Measurements from ENCODE around the gene GABRG3. TPM values are rescaled to one million over a fixed set of nuclear protein-coding genes. Genes with fewer than 3 reads are reported as not detected.

GABRG3 gene
- total and polyA plus RNA-seq, 3 donors from 2014 or later: 3.7 to 13.4 (median 6.9) TPM

- no peaks in the 10 kb centered on the region for H3K27me3 ChIP-seq
- intact Hi-C loops (cut with DNase I; ENCODE audit: low total_unique reads): no loop called here
Observed at GRCh38 chr15:27061739-27062138, 90.8 kb downstream of the GABRG3 start.

GRCh38 chr15:27062951-27063350 lies 92.0 kb downstream of the GABRG3 start:
- no peaks in the 10 kb centered on the region for H3K9me3 ChIP-seq
- no peaks in the 10 kb centered on the region for H3K36me3 ChIP-seq (ENCODE audit: low read depth, missing control alignments)
- intact Hi-C loops (cut with DNase I; ENCODE audit: low total_unique reads): no loop called here
- TF ChIP-seq CTCF (IDR thresholded peaks at IDR 0.05) (no peak), POLR2A (IDR thresholded peaks at IDR 0.05) (no peak)
- no peak overlapping the region for H3K27ac ChIP-seq
- DNase-seq: no peak
- H3K4me3 ChIP-seq: no peak overlapping the region
- H3K27me3 ChIP-seq: no peaks in the 10 kb centered on the region
- 86 to 87% methylated on average over 9 of the region's 9 CpGs for WGBS, 2 donors
- H3K4me1 ChIP-seq: no peaks in the 10 kb centered on the region

More at GRCh38 chr15:27061739-27062138, 90.8 kb downstream of the GABRG3 start:
- DNase-seq: no peak
- Histone ChIP-seq H3K4me1 (no peaks in the 10 kb centered on the region), H3K9me3 (no peaks in the 10 kb centered on the region), H3K36me3 (ENCODE audit: low read depth, missing control alignments) (no peaks in the 10 kb centered on the region), H3K4me3 (no peak overlapping the region), H3K27ac (no peak overlapping the region)
- 66 to 71% methylated on average over 6 of the region's 6 CpGs for whole genome bisulfite sequencing, 2 donors
- TF ChIP-seq POLR2A (IDR thresholded peaks at IDR 0.05): no peak
- TF ChIP-seq CTCF (IDR thresholded peaks at IDR 0.05): no peak

GRCh38 chr15:27064080-27064479 lies 93.1 kb downstream of the GABRG3 start:
- Histone ChIP-seq H3K4me3 (no peak overlapping the region), H3K27ac (no peak overlapping the region), H3K27me3 (no peaks in the 10 kb centered on the region), H3K9me3 (no peaks in the 10 kb centered on the region), H3K36me3 (ENCODE audit: low read depth, missing control alignments) (no peaks in the 10 kb centered on the region), H3K4me1 (no peaks in the 10 kb centered on the region)
- TF ChIP-seq POLR2A (IDR thresholded peaks at IDR 0.05) (no peak), CTCF (IDR thresholded peaks at IDR 0.05) (no peak)
- intact Hi-C loops (cut with DNase I; ENCODE audit: low total_unique reads): no loop called here
- 86 to 94% methylated on average over 12 of the region's 12 CpGs for WGBS, 2 donors
- DNase-seq: no peak

GRCh38 chr15:27065151-27065550 lies 94.2 kb downstream of the GABRG3 start:
- 77 to 79% methylated on average over 7 of the region's 7 CpGs for WGBS, 2 donors
- Histone ChIP-seq H3K4me1 (no peaks in the 10 kb centered on the region), H3K27ac (no peak overlapping the region), H3K9me3 (no peaks in the 10 kb centered on the region), H3K36me3 (ENCODE audit: low read depth, missing control alignments) (no peaks in the 10 kb centered on the region), H3K27me3 (no peaks in the 10 kb centered on the region), H3K4me3 (no peak overlapping the region)
- DNase-seq: no peak
- intact Hi-C loops (cut with DNase I; ENCODE audit: low total_unique reads): no loop called here
- TF ChIP-seq POLR2A (IDR thresholded peaks at IDR 0.05) (no peak), CTCF (IDR thresholded peaks at IDR 0.05) (no peak)

GRCh38 chr15:27065785-27066184 lies 94.8 kb downstream of the GABRG3 start:
- intact Hi-C loops (cut with DNase I; ENCODE audit: low total_unique reads): no loop called here
- Histone ChIP-seq H3K4me3 (no peak overlapping the region), H3K9me3 (no peaks in the 10 kb centered on the region), H3K27ac (no peak overlapping the region), H3K36me3 (ENCODE audit: low read depth, missing control alignments) (no peaks in the 10 kb centered on the region), H3K27me3 (no peaks in the 10 kb centered on the region), H3K4me1 (no peaks in the 10 kb centered on the region)
- no peak for TF ChIP-seq CTCF (IDR thresholded peaks at IDR 0.05)
- TF ChIP-seq POLR2A (IDR thresholded peaks at IDR 0.05): no peak
- WGBS, 2 donors: 64 to 72% methylated on average over 4 of the region's 4 CpGs
- no peak for DNase-seq
